HPDE6-E6E7 (cell line): ENCODE measurements around the gene SH3RF1.
A peak's percentile ranks its signal among the peaks of the same experiment; 100 is the strongest.

ENCODE experiments used
- DNase-seq: peaks from one replicate; pipeline ENCODE4 v3.0.0; 2011; ENCODE audit warnings: missing footprints; ENCODE audit errors: extremely low spot score

Gene SH3RF1

DNA sequence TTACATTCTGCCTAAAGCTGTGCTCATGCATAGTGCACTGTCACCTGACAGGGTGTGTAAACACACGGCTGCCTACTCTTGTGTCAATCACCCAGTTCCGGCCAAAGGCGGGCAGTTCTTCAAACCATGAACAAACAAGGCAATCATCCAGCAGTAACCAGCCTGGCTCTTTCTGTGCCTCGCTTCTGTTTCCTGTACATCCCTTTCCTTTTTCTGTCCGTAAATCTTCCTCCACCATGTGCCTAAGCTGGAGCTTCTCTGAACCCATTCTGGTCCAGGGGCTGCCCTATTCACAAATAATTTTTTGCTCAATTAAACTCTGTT, 199.9 kb downstream of the SH3RF1 start:
- DNase-seq: peak; percentile 69

DNA sequence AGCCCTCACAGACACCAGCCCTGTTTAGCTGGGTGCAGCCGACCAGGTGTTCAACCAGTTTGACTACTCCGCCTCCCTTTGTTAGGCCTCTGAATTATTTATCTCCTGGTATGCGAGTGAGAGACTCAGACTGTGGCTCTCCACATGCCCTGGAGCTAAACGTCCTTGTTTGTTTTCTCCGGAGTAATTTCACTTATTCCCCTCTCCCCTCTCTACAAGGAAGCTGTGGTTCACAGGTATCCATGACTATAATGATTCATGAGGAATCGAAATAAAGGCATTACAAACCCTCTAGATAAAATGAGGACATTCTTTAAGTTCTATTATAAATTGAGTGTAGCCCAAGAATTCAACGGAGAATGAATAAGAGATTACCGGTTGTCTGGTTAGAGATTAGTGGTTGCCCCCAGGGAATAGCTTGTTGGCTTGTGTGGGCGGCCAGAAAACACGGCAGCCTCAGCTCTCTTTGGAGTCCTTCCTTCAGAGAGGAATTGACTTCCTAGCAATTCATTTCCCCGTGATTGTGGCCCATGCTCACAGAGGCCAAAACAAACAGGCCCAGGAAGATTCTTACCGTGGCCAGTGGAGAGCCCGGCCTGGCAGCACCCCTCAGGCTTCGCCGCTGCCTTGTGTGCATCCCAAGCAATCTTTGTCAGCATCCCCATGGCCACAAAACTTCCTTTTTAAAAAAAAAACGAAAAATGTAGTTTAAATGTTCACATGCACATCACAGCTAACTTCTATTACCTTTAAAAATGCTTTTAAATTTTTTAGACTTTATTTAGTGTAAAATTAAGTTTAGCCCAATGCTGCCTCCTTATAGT, 200.5 kb downstream of the SH3RF1 start:
- peak; percentile 91 for DNase-seq

DNA sequence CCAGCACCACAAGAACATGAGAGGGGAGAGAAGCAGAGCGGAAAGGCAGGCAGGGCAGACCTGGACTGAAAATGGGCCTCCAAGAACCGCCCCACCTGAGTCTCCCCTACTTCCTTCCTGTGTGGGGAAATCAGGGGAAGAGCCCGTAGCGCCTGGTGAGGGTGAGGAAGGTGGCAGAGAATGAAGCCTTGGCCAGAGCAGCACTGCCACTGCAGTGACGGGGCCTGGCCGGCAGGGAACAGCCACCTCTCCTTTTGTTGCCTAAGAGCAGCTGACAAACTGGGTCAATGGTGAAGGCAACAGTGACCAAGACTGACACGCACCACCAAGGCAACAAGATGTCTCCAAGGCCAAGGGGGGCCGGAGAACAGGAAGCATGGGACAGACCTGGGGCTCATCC, 202.3 kb downstream of the SH3RF1 start:
- DNase-seq: no peak

DNA sequence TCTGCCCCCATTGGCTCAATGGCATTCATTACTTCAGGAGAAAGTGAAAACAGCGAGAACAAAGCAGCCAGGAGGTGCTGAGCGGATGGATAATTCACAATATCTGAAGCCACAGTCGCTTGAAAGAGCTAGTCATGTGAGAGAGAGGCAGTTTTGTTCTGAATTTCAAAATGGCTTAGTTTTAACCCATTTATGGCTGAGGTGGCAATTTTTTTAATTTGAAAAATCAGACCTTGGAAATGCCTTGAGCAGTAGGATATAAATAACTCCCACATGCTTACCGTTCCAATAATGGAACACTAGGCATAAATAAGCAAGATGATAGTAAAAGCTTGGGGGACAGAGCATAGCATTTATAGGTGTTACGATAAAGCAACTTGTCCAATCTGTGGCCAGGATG, 203.8 kb downstream of the SH3RF1 start:
- DNase-seq: no peak

DNA sequence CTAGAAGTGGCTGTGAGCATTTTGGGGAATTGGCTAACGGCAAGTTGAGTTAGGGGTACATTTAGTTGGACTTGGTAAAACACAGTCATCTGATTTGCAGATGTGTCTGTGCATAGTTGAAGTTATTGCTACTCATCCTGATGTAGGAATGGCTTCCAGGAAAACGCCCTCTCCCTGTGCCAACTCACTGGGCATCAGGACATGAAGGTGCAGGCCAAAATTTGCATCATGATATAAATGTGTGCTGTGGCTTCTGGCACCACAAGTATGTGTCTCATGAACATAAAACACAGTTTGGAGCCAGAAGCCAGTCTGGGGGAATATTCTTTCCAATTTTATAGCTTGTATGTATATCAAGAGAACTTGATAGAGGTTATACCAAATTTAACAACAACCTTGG, 206.5 kb downstream of the SH3RF1 start:
- no peak for DNase-seq

DNA sequence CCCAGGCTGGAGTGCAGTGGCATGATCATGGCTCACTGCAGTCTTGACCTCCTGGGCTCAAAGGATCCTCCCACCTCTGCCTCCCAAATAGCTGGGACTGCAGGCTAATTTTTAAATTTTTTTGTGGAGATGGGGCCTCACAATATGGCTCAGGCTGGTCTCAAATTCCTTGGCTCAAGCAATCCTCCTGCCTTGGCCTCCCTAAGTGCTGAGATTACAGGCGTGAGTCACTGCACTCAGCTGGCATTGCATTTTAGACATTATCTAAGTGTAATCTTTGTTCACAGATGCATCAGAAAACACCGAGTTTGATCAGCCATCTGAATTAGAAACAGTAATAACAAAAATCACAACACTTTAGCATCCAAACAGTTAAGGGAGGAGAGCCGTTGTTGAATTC, 207.3 kb downstream of the SH3RF1 start:
- no peak for DNase-seq

DNA sequence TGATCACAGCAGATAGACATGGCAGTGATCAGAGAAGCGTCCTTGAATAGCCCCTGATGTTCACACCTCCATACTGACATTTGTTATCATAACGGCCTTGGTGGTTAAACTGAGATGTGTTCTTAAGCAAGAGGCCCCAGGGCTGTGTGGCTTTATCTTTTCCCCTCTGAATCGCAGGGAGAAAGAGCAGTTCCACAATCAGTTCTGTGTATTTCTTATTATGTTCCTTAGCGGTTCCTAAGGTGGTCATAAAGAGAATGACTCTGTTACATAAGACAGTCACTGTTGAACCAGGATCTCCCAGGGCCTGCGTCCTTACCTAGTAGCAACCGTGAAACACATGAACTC, 207.9 kb downstream of the SH3RF1 start:
- DNase-seq: no peak

DNA sequence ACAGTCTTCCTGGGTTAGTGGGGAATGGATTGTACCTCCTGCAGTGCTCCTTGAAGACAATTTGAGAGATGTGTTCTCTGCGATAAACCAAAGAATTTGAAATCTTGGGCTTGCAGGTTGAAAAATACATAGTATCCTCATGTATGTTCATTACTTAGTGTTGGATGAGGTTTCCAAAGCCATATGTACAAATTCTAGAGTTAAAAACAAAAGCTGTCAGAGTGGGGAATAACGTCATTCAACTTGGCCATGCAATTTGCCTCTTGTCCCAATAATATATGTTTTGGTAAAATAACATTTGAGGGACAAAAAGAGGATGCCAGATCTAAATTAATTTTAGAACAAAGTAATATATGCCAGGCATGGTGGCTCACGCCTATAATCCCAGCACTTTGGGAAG, 209.4 kb downstream of the SH3RF1 start:
- no peak for DNase-seq

DNA sequence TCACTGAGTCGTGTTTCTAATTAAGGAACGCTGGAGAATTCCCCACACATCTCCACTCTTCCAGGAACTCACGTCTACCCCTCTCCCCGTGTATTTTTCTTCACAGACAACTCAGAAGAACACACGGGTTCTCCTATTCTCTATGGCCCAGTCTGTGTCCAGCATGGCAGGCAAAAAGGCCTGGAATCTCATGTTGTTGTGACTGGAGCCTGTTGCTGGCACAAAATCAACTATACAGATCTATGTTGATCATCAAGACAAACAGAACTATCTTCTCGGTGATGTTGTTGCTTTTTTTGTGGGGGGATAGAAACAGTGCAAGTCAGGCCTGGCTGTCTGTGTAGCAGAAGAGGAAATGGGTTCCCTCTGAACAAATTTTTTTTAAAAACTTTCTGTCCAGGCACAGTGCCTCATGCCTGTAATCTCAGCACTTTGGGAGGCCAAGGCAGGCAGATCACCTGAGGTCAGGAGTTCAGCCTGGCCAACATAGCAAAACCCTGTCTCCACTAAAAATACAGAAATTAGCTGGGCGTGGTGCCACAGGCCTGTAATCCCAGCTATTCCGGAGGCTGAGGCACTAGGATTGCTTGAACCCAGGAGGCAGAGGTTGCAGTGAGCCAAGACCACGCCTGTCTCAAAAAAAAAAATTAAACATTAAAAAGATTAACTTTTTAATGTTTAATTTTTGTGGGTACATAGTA, 210.2 kb downstream of the SH3RF1 start:
- DNase-seq: no peak

DNA sequence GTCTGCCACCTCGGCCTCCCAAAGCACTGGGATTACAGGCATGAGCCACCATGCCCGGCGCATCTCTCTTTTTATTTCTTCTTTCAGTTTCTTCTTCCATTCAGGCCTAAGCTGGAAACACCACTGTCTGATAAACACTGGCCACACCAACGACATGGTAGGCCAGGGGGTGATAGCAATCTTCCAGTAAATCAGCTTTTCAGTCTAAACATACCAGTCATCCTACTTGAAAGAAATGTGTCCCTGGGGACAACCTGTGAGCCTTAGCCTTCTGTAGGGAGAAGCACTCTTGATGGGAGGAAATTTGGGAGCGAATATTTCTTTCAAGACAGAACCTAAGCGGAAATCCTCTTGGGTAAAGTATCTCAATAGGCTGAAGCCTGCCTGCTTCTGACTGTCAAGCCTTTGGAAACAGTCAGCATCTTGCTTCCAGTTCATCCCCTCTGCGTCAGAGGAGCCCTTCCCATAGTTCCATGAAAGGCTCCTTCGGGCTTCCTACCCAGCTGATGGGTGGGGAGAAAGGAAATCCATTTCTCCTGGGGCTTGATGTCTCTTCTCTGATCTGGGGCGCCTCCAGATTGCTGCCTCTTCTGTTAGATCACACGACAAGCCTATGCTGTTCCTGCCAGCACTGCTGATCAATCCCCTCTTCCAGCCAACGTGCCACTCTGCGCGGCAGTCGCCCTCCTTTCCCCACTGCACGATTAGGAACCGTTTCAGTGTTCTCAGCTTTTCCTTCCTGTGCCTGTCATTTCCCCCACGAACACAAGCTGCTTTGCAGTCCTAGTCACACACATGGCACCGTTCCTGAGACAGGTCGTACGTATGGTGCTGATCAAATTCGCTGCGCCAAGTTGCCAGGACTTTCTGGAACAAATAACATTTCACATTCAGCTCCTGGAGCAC, 211.2 kb downstream of the SH3RF1 start:
- DNase-seq: no peak

DNA sequence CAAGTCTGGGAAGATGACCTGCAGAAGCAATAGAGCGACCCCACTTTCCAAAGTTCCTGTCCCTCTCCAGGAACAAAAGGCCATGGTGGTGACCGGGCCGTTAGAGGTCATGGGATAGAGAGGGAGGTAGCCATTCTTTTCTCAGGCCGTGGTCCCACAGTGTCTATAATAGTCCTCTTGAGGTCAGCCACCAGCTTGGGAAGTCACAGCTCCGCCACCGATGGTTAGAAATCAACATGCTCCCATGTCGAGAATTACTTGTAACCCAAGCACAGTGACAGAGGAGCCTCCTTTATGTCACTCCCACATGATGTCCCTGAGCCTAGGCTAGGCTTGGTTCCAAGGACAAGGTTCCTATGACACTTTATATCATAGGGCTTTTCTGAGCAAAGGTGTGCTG, 212.4 kb downstream of the SH3RF1 start:
- no peak for DNase-seq

DNA sequence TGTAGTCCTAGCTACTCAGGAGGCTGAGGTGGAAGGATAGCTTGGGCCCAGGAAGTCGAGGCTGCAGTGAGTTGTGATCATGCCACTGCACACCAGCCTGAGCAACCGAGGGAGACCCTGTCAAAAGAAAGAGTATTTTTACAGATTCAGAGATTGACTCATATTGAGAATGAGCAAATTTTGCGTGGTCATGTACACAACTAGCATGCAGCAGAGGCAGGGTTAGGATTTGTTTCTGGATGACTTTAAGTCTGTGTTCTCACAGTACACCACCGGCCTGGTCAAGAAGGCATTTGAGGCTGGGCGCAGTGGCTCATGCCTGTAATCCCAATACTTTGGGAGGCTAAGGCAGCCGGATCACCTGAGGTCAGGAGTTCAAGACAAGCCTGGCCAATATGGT, 215.9 kb downstream of the SH3RF1 start:
- DNase-seq: no peak

DNA sequence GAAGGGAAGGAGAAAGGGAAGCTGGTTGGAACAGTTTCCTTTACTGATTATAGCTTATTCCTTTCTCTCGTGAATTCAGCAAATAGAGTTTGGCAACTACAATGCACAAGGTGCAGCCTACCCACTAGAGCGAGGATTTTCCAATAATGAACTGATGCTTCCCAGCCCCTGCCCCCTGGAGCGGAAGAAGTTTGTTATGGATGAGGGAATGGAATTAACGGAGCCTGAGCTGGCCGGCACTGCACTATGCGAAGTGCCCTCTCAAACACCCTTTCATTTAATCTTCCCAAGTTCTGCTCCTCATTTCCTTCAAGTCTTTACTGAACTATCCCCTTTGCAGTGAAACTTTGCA, 218.2 kb downstream of the SH3RF1 start:
- no peak for DNase-seq

DNA sequence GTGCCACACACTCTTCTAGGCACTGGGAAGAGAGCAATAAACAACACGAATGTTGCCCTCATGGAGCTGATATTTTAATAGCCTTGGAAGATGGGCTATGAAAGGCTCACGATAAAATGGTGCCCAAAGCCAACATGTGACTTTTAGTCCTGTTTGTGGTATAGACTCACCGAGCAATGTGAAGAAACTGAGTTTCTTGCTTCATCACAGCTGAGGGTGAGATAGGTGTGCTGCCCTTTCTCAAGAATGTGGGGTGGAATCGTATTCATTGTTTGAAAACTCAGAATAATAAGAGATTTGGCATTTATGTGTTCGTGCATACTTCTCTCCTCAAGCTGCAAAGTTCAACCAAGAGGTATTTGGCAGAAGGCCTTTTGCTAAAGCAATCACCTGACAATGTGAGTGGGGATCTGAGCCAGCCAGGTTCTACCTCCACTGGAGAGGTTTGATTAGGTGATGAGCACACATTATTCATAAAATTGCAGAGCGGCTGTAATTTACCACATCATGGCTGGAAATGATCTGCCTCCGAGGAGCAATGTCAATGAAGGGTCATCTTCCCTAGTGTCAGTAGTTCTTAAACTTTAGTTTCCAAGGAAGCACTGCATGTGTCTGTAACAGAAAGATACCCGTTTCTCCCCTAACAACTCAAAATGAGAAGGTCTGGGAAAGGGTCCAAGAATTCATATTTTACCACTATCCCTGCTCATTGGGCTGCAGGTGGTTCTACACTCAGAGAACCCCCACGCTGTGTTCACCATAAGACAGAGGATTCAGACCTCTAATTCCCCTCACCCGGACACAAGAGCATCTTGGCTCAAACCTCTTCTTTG, 218.8 kb downstream of the SH3RF1 start:
- DNase-seq: no peak

DNA sequence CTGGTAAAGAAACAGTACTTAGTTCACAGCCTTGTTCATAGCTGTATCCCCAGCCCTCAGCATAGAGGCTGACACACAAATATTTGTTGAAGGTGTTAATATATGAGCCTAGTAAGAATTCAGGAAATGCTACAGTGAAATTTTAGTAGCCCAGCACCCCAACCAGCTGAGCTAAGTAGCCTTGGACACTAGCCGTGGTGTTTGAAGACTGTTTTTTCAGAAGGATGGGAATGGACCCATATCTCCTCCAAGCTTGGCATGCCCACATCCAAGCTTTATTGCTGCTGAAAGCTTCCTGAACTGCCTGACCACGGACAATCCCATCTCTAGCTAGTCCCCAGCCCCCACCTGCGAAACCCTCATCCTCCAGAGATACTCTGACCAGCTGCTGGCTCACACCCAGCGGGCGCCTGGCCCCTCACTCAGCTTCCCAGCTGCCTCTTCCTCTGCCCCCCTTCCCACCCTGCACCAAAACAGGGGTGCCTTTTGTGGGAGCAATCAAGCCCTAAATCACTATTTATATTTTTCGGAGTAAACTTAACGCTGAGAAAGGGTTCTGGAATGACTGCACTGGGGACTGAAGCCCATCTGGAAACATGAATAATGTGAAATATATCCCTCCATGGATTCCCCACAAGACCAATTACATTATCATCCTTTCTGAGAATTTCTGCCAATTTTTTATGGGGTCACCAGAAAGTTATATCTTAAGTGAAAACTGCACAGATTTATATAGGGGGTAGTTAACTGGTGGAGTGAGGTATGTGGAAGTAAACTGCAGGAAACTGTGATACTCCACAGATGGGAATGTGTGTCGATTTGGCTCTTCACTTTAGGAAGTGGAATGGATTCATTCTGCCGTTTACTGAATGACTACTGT, 219.6 kb downstream of the SH3RF1 start:
- DNase-seq: no peak

DNA sequence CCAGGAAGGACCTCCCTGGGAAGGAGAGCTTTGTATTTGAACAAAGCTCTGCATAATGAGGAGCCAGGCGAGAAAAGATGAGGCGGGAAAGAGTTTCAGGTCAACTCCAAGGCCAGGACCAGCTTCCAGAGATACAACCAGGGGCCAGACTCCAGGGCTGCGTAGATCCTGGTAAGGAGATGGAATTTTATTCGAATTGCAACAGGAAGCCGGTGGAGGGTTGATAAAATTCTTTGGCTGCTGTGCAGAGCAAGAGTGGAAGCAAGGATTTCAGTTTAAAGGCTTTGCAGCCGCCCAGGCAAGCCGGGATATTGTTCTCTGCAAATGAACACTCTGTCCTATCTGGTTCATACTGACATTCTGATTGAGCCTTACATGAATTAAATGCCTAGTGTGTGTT, 220.5 kb downstream of the SH3RF1 start:
- DNase-seq: no peak

DNA sequence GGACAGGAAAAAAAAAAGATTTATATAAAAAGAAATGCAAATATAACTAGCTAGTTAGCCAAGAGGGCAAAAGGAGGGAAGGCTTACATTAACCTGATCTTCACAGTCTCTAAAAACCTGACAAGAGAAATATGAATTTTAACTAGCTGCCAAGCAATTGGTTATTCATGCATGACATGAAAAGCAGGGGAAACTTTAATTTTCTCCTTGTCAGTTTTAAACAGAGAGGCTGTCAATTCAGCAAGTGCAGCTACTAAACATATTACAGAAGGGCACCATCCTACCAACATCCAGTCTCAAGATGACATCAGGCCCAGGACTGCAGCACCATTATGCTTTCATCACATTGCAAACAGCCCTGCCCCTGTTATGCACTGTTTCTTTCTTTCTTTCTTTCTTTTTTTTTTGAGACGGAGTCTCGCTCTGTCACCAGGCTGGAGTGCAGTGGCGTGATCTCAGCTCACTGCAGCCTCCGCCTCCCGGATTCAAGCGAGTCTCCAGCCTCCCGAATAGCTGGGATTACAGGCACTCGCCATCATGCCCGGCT, 221.8 kb downstream of the SH3RF1 start:
- no peak for DNase-seq

DNA sequence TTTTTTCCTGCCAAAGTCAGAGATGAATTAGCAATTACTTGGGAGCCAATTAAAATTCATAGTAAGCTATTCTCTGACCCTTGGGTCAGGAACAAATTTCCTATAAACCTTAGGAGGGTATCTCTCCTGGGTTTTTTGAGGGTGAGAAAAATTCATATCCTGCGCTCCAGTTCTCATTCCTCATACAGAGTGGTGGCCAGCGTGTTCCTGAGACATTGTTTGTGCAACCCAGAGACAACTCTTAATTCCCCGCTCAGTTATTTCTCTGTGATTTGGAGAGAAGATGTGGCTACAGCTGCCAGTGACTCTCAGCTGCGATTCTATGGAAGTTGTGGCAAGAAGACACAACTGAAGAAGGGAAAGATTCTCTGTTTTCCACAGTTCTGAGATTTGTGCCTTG, 222.8 kb downstream of the SH3RF1 start:
- DNase-seq: no peak

DNA sequence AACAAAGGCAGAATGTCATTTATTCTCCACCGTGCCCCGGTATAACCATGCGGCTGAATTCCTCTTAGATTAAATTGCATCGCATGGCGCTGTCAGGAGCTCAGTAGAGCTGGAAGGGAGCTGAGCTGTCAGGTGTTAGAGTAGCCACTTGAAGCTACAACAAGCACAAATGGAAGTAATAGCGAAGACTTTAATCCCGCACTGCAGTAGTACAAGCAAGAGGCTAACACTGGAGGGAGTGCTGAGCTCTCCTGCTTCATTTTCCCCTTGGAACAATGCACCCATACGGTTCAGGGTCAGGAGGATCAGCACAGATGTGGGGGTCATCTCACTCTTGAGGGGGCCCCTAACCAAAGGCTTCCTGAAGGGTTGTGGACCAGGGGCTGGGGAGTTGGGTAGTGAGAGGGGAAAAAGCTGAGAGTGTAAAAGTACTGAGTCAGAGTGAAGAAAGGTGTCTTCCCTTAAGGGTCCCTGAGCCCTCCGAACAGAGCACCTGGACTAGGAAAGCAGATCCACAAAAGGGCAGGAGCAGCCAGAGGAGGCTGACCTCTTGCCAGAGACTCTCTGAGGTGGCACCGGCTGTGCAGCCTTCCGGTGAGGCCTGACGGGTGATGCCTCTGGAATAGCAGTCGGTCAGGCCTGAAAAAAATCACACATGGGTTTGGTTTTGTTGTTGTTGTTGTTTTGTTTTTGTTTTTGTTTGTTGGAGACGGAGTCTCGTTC, 224.7 kb downstream of the SH3RF1 start:
- no peak for DNase-seq
